ENCODE measurements around the gene HSP90AB1.

Gene HSP90AB1

GRCh38 chr6:44237813-44238433 is 9.0 kb upstream of the HSP90AB1 start (continued):
- TF ChIP-seq ZNF202 (tag by site-specific recombination; IDR thresholded peaks at IDR 0.05; ENCODE audit: borderline replicate concordance) (no peak), PRDM1 (tag by site-specific recombination; IDR thresholded peaks at IDR 0.05) (no peak), ZNF677 (tag by site-specific recombination; IDR thresholded peaks at IDR 0.05) (no peak), KLF10 (tag by site-specific recombination; IDR thresholded peaks at IDR 0.05) (peak; percentile 67; the same call in 1 of the 2 replicates), ZNF658 (tag by site-specific recombination; IDR thresholded peaks at IDR 0.05) (no peak), ZNF707 (tag by site-specific recombination; IDR thresholded peaks at IDR 0.05) (no peak), MYNN (tag by site-specific recombination; IDR thresholded peaks at IDR 0.05; ENCODE audit: borderline replicate concordance) (no peak), ZNF830 (tag by site-specific recombination; IDR thresholded peaks at IDR 0.05; ENCODE audit: low read depth) (no peak), ZNF341 (tag by site-specific recombination; IDR thresholded peaks at IDR 0.05; ENCODE audit: low read depth) (peak; percentile 63; the same call in 1 of the 2 replicates), ZNF747 (tag by site-specific recombination; IDR thresholded peaks at IDR 0.05) (no peak), ZSCAN5A (tag by site-specific recombination; IDR thresholded peaks at IDR 0.05) (no peak; the same call in 1 of the 2 replicates), ZNF660 (tag by site-specific recombination; IDR thresholded peaks at IDR 0.05) (peak; percentile 70), ZNF449 (tag by site-specific recombination; IDR thresholded peaks at IDR 0.05) (no peak), ZNF366 (tag by site-specific recombination; conservative IDR thresholded peaks at IDR 0.05) (0 out of 2 replicates have a peak, but pooled peaks have one; percentile 10), ZNF335 (tag by site-specific recombination; conservative IDR thresholded peaks at IDR 0.05) (peak; percentile 75), ZNF140 (tag by site-specific recombination; IDR thresholded peaks at IDR 0.05) (no peak), SP2 (tag by site-specific recombination; IDR thresholded peaks at IDR 0.05) (peak; percentile 47), ZNF785 (tag by site-specific recombination; IDR thresholded peaks at IDR 0.05) (peak; percentile 76; the same call in 1 of the 2 replicates), ZNF362 (tag by site-specific recombination; IDR thresholded peaks at IDR 0.05) (no peak), ZNF473 (tag by site-specific recombination; IDR thresholded peaks at IDR 0.05) (no peak), KLF9 (tag by site-specific recombination; IDR thresholded peaks at IDR 0.05; ENCODE audit: low read depth) (0 out of 2 replicates have a peak, but pooled peaks have one; percentile 56), ZNF623 (tag by site-specific recombination; IDR thresholded peaks at IDR 0.05) (no peak), ZBTB49 (tag by site-specific recombination; IDR thresholded peaks at IDR 0.05; ENCODE audit: low read depth) (no peak), HOXA7 (CRISPR knock-in tag; IDR thresholded peaks at IDR 0.05; ENCODE audit: borderline replicate concordance) (no peak), ZNF37A (tag by site-specific recombination; IDR thresholded peaks at IDR 0.05) (no peak), ZNF571 (tag by site-specific recombination; IDR thresholded peaks at IDR 0.05) (no peak), ZNF394 (tag by site-specific recombination; IDR thresholded peaks at IDR 0.05; ENCODE audit: borderline replicate concordance) (peak; percentile 65; the same call in 1 of the 2 replicates), ZNF239 (tag by site-specific recombination; IDR thresholded peaks at IDR 0.05) (no peak), ZNF311 (tag by site-specific recombination; IDR thresholded peaks at IDR 0.05; ENCODE audit: borderline replicate concordance) (no peak), FEZF1 (tag by site-specific recombination; IDR thresholded peaks at IDR 0.05) (no peak), RBAK (tag by site-specific recombination; IDR thresholded peaks at IDR 0.05) (no peak), ZNF558 (tag by site-specific recombination; IDR thresholded peaks at IDR 0.05) (no peak), SCRT2 (tag by site-specific recombination; IDR thresholded peaks at IDR 0.05) (no peak), ZIC2 (tag by site-specific recombination; IDR thresholded peaks at IDR 0.05) (no peak), ZNF146 (tag by site-specific recombination; IDR thresholded peaks at IDR 0.05) (0 out of 2 replicates have a peak, but pooled peaks have one; percentile 36), YY1 (tag by site-specific recombination; IDR thresholded peaks at IDR 0.05) (peak; percentile 54; the same call in 1 of the 2 replicates), ZNF621 (tag by site-specific recombination; IDR thresholded peaks at IDR 0.05) (no peak)
